Stimulated activated naive CD4-positive, alpha-beta T cell (primary cell): ENCODE measurements around the gene SETD1A.

Source experiments
- DNase-seq, 6 experiments: peaks; one replicate each; lab custom pipeline; 2025; lab: John Stamatoyannopoulos, UW

SETD1A gene

GRCh38 chr16:30982548-30983288 is 25.2 kb downstream of the SETD1A start:
- no peak for DNase-seq

GRCh38 chr16:30983289-30983889 is 25.8 kb downstream of the SETD1A start:
- no peak for DNase-seq

GRCh38 chr16:30983898-30984610 is 26.5 kb downstream of the SETD1A start:
- DNase-seq: no peak

GRCh38 chr16:30984669-30985400 is 27.3 kb downstream of the SETD1A start, which contains the start of gene HSD3B7:
HSD3B7 (plus strand) TSS chr16:30985207; CDS start chr16:30985659, 452 bp downstream.
- DNase-seq: peak; percentile 28 to 79 (median 70)

- DNase-seq: no peak
Observed at GRCh38 chr16:30985401-30986128, 28.0 kb downstream of the SETD1A start.

- DNase-seq: no peak
Observed at GRCh38 chr16:30986129-30986991, 28.8 kb downstream of the SETD1A start.

- DNase-seq: no peak
Observed at GRCh38 chr16:30987581-30988190, 30.1 kb downstream of the SETD1A start.

GRCh38 chr16:30989469-30990047 is 32.0 kb downstream of the SETD1A start:
- no peak for DNase-seq

- DNase-seq: no peak
Observed at GRCh38 chr16:30990105-30990504, 32.6 kb downstream of the SETD1A start.

GRCh38 chr16:30991052-30991451 is 33.5 kb downstream of the SETD1A start:
- no peak for DNase-seq

GRCh38 chr16:30992276-30992780 is 34.8 kb downstream of the SETD1A start:
- no peak for DNase-seq

- no peak for DNase-seq
Observed at GRCh38 chr16:30992931-30993816, 35.6 kb downstream of the SETD1A start.

GRCh38 chr16:30995927-30996323 is 38.4 kb downstream of the SETD1A start:
- no peak for DNase-seq

- DNase-seq: no peak
Observed at GRCh38 chr16:30996324-30996984, 38.9 kb downstream of the SETD1A start.

- peak; percentile 53 to 80 (median 78) for DNase-seq
Observed at GRCh38 chr16:30996985-30997724, 39.6 kb downstream of the SETD1A start.

GRCh38 chr16:30997725-30998711 is 40.5 kb downstream of the SETD1A start:
- DNase-seq: no peak
